ENCODE measurements around the gene PDIK1L.

The PDIK1L gene

DNA sequence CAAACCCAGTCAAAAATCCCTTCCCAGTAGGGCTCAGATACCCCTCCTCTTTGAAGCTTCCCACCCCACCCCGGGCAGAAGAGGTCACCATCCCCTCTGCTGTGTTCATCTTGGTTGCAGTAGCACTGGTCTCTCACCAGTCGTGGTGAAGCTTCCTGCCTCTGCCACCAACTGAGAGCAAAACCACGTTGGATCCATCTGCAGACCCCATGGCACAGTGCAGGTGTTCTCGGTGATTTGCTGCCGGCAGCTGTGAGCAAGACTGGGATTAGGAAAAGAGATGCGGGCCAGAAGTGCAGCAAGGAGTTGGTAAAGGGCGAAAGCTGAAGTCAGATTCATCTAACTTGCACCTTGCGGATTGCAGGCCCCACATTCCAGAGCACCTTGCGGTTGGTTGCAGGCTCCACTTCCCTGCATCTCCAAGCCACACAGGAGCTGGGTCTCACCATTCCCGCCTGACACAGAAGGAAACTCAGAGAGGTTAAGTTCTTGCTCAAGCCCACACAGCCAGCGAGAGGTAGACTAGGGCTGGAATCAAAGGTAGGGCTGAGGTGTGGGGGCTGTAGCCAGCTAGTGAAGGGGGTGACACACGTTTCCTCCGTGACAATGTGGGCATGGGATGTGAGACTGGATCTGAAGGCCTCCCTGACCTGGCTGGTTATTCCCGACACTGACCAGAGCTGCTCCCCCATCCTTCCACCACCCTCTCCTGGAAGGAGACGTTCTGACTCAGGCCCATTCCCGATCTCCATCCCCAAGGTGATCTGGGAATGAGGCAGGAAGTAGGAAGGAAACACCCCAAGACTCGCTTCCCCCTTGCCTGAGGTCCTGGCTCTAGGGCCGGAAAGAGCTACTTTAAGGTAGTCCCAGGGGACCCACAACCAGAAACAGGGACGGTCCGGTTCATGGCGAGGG is 44.0 kb downstream of the PDIK1L start:
- no peak for DNase-seq (ENCODE audit: low read depth)

- DNase-seq (ENCODE audit: low read depth): no peak
Observed at GRCh38 chr1:26156285-26157038, 44.8 kb downstream of the PDIK1L start.

- no peak for DNase-seq (ENCODE audit: low read depth)
Observed at GRCh38 chr1:26158271-26158907, 46.8 kb downstream of the PDIK1L start.

- DNase-seq (ENCODE audit: low read depth): no peak
Observed at GRCh38 chr1:26158908-26159742, 47.5 kb downstream of the PDIK1L start, which contains the start of gene FAM110D. TSS of gene FAM110D (plus strand) at chr1:26159079. CDS start at chr1:26161292, 2,213 bp downstream.

- no peak for DNase-seq (ENCODE audit: low read depth)
Observed at GRCh38 chr1:26159743-26160039, 48.1 kb downstream of the PDIK1L start.

GRCh38 chr1:26160527-26161414 is 49.1 kb downstream of the PDIK1L start:
- no peak for DNase-seq (ENCODE audit: low read depth)

- DNase-seq (ENCODE audit: low read depth): peak; percentile 42
Observed at GRCh38 chr1:26161415-26162219, 50.0 kb downstream of the PDIK1L start.

DNA sequence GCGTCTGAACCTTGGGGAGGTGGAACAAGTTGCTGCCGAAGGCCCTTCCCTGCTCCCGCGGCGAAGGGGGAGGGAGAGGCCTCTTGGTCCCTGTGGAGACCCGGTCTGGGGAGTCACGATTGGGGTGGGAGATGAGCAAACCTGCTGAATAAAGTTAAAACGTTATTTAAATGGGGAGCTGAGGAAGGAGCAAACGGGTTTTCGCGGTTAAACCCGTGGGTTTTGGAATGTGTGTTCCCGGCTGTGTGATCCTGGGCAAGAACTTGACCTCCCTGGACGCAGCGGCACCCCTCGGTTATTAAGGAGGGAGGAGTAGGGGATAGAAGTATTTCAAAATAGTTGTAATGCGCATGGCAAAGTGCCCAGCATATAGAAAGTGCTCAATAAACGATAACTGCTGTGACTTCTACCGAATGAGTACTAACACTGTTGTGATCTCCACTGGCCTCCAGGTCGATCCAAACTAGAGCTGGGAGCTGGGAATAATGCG is 50.6 kb downstream of the PDIK1L start:
- no peak for DNase-seq (ENCODE audit: low read depth)

DNA sequence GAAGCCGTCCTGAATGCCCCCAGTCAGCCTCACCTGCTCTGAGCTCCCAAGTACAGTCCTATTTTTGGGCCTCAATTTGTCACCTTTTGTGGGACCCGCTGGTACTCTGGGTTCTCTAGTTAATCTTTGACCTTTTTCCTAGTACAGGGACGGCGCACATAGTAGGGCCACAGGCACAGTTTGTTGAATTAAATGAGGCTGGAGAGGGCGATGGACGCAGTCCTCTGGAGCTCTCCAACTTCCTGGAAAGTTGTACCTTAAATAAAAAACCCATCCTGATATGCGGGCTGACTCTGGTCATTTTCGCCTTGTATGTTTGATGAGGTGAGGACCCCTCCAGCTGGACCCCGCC is 52.0 kb downstream of the PDIK1L start:
- no peak for DNase-seq (ENCODE audit: low read depth)

- DNase-seq (ENCODE audit: low read depth): no peak
Observed at GRCh38 chr1:26164036-26164860, 52.6 kb downstream of the PDIK1L start.

GRCh38 chr1:26164861-26165842 is 53.5 kb downstream of the PDIK1L start:
- no peak for DNase-seq (ENCODE audit: low read depth)

- no peak for DNase-seq (ENCODE audit: low read depth)
Observed at GRCh38 chr1:26166719-26167281, 55.2 kb downstream of the PDIK1L start.

DNA sequence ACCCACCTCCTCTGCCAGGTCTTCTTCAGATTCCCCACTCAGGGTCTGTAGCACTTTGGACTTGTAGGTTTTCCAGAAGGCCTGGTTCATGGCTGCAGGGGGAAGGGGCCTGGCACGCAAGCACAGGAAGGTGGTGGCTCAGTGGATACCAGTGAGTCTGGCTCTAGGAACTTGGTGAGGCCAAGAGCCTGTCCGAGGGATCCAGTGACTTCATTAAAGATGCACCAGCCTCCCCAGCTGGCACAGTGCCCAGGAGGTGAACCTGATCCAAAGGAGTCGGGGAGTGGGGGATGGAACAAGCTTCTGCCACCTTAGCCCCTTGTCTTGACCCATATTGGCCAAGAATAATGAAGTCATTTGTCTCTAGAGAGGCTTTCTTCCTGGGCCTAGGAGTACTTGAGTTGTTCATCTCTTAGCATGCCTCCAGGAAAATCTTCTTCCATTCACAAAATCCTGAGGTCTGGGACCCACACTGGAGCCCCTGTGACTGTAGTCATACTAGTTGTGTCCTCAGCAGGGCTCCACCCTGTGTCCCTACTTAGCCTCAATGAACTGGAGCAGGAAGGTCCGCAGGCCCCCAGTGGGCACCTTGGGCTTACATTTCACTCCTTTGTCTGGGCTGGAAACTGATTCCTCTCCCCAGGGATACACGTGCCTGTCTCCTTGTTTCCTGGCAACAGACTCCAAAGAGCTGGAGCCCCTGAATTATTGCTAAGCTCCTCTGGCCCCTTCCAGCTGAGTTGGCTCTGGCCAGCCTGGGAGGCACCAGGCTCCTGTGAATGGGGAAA is 57.0 kb downstream of the PDIK1L start, which contains the start of gene C1orf232:
Gene C1orf232 (minus strand): TSS at position 554 of the 788 bp plus-strand sequence. CDS start 464 bp downstream, at position 90.
- no peak for DNase-seq (ENCODE audit: low read depth)

DNA sequence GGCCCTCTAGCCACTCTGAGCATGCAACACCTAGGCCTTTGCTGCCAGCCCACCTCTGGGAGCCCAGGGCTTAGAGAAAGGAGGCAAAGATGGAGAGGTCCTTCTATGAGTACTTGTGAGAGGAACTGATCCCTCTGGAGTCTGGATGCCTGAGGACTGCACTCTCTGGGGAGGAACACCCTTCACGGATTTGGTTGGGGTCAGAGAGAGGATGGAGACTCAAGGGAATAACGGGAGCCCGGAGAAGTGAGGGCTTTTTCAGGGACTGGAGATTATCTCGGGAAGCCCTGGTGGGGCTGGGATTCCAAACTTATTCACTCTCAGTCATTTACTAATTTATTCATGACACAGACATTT is 57.6 kb downstream of the PDIK1L start:
- no peak for DNase-seq (ENCODE audit: low read depth)

DNA sequence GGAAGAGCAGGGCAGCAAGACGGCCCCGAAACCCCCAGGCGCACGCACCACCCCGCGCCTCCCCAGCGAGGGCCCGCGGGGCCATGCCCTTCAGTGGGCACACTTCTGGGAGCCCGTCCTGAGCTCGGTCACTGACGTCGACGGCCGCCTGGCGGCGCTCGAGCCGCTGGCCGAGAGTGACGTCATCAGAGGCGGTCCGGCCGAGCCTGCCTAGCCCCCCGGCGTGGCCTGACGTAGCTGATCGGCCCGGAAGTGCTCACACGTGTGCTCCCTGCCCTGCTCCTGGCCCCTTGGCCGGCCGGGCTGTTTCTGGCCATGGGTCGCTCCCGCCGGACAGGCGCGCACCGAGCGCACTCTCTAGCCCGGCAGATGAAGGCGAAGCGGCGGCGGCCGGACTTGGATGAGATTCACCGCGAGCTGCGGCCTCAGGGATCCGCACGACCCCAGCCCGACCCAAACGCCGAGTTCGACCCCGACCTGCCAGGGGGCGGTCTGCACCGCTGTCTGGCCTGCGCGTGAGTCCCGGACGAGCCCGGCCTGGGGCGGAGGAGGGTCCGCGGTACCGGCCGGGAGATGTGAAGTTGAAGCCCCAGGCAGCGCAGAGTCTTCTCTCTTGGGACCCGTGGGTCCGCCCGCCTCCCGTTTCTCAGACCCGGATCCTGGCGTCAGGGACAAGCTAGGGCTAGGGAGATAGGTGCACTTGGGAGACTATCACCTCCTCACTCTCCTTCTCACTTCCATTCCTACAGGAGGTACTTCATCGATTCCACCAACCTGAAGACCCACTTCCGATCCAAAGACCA is 58.2 kb downstream of the PDIK1L start, which contains the start of gene ZNF593:
Gene ZNF593 (plus strand): TSS at position 240 of the 803 bp plus-strand sequence. CDS start 76 bp downstream, at position 316.
- peak; percentile 91 for DNase-seq (ENCODE audit: low read depth)

DNA sequence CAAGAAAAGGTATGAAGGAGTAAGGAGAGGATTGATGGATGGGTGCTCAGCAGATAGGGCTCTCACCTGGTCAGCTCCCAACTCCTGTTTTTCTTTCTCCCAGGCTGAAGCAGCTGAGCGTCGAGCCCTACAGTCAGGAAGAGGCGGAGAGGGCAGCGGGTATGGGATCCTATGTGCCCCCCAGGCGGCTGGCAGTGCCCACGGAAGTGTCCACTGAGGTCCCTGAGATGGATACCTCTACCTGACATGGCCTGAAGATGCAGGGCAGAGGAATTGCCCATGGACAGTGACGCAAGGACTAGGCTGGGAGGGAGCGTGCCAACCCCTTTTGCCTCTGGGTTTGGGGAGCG is 58.8 kb downstream of the PDIK1L start:
- no peak for DNase-seq (ENCODE audit: low read depth)

Data from fibroblast of gingiva (primary cell).